Ovary (tissue), 3 donors: ENCODE data around the gene CISTR.

Experiments used
- CTCF ChIP-seq, 3 donors: fragments of 450-650 bp in 2 of 3; fragments of 200-600 bp in 1 of 3; IDR thresholded peaks; one replicate each; pipeline versions ENCODE4 v1.5.1 to v1.8.0; 2016 to 2022; ENCODE audit warnings: antibody characterized with exemption in 3 of 3, mild to moderate bottlenecking in 1 of 3
- POLR2A ChIP-seq: fragments of 450-650 bp; IDR thresholded peaks from one replicate; pipeline ENCODE4 v1.6.1; 2017; ENCODE audit warnings: antibody characterized with exemption, mild to moderate bottlenecking, moderate library complexity
- donor health status: DM: no; HTN: no; CAD: no.

- TF ChIP-seq CTCF (IDR thresholded peaks at IDR 0.05), result no peak
- TF ChIP-seq POLR2A, result no peak
These were observed 41.4 kb upstream of the CISTR start for GRCh38 chr12:53793221-53793620.
